GM18861 (cell line): ENCODE measurements around the gene LRRC3C.
"Not testable (repeated sequence)": the region's sequence is repeated elsewhere in the genome, so short reads cannot be mapped to it uniquely, and the experiment has no call there.

Experiments used
- ATAC-seq: cut with Tn5 transposase; IDR thresholded peaks from one replicate; pipeline ENCODE4 v1.9.1; 2021; ENCODE audit not compliant: unreplicated experiment

Gene LRRC3C, protein sequence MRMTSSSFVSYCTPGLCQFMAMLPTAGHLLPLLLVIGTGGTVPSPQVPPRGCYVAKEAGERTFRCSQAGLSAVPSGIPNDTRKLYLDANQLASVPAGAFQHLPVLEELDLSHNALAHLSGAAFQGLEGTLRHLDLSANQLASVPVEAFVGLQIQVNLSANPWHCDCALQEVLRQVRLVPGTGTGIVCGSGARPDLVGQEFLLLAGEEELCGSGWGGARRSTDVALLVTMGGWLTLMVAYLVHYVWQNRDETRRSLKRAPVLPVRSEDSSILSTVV

DNA sequence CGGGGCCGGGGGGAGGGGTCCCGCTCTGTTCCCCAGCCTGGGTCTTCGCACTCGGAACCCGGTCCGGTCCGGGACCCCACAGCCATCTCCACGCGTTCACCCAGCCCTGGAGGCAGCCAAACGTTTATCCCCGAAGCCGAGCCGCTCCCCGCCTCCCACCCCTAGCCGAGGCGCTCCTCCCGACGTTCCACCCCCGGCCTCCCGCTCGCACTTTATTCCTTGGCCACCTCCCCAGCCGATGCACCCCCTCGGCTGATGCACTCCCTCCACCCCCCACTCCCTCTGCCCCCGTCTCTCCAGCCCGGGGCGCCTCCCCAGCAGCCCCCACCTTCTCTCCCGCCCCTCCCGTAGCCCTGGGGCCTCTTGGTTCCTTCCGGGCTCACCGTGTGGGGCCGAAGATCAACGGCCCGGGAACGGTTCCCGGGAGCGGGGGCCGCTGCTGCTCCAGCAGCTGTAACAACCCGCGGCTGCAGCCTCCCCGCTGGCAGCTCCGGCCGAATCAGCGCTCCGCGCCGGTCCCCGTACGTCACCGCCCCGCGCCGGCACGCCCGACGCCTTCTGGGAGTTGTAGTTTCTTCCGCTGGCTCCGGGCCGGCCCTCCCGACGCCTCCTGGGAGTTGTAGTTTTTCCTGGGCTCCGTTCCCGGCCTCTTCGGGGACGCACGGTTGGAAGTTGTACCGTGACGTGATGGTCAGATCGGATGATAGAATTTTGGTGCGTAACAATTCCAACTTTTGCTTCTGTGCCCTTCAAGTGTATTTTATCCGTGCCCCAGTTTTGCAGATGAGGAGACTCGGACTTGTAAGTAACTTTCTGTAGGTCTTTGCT, at the start of gene LRRC3C, which contains the start of gene ORMDL3:
LRRC3C (plus strand) TSS at position 632 of the 828 bp plus-strand sequence. CDS start 13,792 bp downstream, outside the sequence.
ORMDL3 (minus strand) TSS at position 501 of the 828 bp plus-strand sequence. CDS start 3,398 bp downstream, outside the sequence.
- peak; percentile 70 for ATAC-seq

DNA sequence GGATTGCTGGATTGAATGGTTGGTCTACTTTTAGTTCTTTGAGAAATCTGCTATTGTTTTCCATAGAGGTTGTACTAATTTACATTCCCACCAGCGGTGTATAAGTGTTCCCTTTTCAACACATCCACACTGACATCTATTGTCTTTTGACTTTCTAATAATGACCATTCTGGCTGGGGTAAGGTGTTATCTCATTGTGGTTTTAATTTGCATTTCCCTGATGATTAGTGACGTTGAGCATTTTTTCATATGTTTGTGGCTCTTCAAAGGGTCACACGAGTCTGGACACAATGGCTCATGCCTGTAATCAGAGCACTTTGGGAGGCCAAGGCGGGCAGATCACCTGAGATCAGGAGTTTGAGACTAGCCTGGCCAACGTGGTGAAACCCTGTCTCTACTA, 41.4 kb upstream of the LRRC3C start:
- ATAC-seq, result not testable (repeated sequence)

DNA sequence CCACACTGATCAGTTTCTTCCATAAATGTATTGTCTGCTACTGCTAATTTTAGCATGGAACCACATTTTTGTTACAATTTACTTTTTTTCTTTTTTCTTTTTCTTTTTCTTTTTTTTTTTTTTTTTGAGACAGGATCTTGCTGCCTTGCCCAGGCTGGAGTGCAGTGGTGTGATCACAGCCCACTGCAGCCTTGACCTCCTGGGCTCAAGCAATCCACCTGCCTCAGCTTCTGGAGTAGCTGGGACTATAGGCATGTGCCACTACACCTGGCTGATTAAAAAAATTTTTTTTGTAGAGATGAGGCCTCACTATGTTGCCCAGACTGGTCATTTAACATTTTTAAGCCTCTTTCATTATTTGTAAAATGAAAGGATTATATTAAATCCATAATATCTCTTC, 40.5 kb upstream of the LRRC3C start:
- no peak for ATAC-seq

DNA sequence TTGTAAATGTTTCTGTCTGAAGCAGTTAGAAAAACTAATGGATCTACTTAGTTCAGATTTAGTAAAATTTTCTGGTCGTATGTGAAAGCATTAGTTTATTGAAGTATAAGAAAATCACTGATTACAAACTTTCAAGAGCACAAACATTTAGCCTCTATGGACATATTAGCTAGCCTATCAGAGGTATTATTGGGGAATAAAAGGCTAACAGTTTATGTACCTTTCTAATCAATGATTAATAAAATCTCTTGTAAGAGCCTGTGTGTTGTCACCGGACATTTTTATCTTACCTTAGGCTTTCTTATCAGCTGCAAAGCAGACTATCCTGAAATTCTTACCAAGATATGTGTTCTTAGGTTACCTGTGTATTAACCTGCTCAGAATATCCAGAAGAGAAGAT, 38.3 kb upstream of the LRRC3C start:
- ATAC-seq, result no peak

DNA sequence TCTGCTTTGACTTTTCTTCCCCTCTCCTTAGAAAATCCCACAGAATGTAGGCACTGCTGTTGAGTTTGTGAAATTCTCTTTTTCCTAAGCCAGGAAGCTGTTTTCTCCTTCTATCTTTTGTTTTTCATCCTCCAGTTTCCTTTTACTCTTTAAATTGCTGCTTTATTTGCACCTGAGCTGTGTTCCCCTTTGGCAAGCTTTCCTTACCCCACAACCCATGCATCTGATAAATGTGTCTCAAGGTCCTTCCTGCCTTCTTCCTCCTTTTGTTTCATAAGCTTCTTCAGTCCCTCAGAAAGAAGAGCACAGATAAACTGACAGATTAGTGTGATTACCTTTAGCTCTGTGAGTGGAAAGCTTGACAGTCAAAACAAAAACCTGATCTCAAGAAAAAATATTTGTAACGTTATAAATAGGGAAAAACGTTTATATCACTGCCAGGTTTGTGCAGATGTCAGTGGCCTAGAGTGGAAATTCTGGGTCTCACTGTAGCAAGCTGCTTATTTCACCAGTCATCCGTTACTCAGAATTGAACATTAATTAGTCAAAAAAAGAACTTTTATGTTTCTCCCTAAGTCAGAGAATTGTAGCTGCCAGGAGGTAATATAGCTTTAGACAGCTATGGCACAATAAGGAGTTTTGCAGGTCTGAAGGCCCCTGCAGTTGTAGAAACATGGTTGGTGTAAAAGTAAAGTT, 32.7 kb upstream of the LRRC3C start:
- ATAC-seq, result no peak

DNA sequence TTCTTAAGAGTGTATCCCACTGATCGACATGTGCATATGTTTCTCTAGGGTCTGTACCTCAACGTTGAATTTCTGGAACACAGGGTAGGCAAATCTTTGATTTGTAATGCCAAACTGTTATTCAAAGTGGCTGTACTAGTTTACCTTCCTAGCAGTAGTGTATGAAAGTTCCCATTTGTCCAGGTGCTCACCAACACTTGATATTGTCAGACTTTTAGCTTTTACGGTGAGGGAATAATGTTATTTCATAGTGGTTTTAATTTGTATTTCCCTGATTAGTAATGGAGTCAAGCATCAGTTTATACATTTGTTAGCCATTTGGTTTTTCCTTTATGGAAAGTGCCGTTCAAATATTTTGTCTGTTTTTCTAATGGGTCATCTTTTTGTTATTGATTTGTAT, 29.4 kb upstream of the LRRC3C start:
- ATAC-seq, result no peak

DNA sequence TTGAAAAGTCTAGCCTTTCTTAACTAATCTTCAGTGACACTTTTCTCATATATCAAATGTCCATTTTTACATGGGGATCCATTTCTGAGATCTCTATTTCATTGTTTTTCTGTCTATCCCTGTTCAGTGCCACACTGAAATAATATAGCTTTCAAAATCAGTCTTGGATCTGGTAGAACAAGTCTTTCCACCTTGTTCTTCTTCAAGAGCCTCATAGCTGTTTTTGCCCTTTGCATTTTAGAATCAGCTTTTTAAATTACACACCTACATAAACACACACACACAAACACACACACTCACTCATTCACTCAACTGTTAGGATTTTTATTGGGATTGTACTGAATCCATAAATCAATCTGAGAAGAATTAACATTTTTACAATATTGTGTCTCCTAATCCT, 28.3 kb upstream of the LRRC3C start:
- no peak for ATAC-seq

DNA sequence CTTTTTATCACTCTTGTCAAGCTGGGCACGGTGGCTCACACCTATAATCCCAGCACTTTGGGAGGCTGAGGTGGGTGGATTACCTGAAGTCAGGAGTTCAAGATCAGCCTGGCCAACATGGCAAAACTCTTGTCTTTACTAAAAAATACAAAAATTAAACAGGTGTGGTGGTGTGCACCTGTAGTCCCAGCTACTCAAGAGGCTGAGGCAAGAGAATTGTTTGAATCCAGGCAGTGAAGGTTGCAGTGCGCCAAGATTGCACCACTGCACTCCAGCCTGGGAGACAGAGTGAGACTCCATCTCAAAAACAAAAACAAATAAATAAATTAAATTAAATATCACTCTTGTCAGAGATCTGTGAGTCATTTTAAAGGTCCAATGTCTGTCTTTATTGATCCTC, 25.5 kb upstream of the LRRC3C start:
- ATAC-seq, result not testable (repeated sequence)

DNA sequence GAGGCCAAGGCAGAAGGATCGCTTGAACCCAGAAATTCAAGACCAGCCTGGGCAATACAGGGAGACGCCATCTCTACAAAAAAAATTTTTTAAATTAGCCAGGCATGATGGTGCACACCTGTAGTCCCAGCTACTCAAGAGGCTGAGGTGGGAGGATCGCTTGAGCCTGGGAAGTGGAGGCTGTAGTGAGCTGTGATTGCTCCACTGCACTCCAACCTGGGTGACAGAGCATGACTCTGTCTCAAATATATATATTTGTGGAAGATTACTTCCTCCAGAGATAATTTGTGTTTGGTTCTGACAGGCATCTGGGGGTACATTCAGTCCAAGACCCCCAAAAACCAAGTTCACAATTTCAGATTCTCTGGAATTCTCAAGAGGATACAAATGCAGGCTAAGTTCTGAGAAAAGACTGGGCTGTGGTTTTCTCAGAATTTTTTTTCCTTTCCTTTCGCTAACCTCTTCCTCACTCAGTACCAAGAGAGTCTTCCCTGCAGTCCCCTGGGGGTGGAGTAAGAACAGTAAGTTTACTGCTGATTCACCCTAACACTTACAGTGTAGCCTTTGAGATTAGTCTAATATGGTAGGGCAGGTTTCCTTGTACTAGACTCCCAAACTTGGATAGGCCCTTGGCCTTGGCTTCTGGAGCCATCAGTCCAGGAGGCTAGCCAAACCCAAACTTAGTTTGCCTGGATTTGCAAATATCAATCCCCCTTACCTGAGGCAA, 24.2 kb upstream of the LRRC3C start:
- ATAC-seq, result no peak

DNA sequence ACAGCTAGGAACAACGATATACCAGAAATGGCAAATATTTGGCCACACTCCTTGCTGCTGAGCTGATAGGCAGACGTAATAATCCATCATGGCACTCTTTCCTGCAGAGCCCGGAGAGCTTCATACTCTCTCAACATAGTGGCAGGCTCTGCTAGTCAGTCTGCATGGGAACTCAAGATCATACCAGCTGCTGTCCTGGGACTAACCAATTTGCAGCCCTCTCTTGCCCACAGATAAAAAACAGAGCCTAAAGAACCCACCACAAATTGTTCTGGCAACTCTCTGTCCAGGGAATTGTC, 22.6 kb upstream of the LRRC3C start:
- no peak for ATAC-seq

DNA sequence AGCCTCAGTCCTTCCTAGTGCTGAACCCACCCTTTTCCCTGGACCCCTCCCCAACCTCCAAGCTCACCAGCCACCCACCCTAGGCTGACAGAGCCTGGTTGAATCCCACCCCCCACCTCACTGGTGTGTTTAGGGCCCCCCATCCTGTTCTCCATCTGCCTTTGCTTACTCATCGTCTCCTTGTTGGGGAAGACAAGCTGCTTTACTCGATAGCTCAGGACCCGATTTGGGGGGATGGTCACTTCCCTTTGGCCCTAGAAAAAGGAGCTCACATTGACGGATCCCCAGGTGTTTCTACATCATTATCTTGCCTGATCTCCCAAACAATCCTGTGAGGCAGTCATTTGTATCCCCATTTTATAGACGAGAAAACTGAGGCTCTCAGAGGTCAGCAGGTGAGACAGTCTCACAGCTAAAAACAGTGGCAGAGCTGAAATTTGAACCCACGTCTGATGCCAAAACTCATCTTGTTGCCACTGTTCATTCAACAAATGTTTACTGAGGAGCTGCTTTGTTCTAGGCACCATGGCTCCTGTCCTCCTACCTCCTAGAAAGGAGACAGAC, 18.7 kb upstream of the LRRC3C start:
- ATAC-seq, result no peak

DNA sequence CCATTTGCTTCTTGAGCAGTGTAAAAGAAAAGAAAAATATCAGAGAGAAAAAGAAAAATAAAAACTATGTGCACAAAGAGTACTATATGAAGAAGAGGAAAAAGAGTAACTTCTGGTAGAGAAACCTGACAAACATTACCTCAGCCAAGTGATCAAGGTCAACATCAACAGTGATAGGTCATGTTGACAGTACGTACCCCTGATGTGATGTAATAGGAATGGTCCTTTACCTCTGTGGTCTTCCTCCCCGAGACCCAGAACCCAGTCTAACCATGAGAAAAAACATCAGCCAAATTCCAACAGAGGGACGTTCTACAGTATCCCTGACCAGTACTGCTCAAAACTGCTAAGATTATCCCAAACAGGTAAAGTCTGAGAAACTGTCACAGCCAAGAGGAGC, 13.5 kb upstream of the LRRC3C start:
- ATAC-seq, result no peak

DNA sequence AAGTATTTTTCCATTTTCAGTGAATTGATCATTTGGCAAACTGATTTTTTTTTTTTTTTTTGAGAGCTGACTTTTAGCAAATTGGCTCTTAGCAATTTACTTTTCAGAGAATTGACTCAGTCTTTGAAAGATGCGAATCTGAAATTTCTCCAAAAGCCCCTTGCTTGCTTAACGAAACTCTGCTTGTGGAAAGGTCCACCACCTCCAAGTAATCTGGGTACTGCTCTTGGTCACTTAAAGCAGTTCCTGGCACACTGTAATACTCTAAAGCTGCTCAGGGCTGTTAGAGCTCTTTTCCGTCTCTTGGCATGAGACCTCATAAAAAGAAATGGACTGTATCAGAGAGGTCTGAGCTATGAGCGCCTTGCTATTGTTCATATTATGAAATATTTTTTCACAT, 12.0 kb upstream of the LRRC3C start:
- no peak for ATAC-seq

DNA sequence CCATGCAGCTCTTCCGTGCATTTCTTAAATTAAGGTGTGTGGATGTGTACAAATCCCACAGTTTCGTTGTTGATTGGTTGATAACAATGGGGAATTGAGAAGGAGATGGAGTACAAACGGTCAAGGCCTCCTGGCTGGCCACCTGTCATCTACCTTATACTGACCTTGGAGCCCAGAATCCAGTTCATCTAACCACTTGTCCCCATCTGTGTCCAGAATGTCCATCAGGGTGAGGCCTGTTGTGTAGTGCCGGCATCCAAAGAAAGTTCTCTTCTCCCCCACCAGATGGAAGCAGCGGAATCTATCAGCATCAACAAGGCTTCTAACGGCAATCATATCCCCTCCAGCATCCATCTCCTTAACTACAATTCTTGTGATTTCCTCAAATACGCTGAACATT, 10.6 kb upstream of the LRRC3C start:
- ATAC-seq, result no peak

DNA sequence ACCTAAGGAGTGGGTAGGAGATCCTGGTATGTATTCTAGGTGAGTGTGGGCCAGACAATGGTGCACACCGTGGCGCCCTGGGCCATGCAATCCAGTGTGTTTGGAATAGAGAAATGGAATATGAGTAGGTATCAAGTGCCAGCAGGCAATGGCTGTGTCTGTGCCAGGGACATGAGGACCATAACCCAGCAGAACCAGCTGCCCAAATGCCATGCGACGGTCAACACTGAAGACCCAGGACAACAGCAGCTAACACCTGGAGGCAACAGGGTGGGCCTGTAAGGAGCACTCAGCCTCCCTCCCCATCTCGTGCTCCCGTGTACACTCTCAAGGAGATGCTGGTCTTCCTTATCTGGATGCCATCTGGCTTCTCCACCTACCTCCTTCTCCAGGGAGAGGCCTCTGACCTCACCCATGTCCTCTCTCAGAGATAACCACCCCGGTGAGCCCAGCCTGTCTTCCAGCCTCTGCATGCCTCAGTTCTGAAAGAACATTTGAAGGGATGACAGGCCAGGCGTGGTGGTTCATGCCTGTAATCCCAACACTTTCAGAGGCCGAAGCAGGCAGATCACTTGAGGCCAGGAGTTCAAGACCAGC, 8.3 kb upstream of the LRRC3C start:
- no peak for ATAC-seq

DNA sequence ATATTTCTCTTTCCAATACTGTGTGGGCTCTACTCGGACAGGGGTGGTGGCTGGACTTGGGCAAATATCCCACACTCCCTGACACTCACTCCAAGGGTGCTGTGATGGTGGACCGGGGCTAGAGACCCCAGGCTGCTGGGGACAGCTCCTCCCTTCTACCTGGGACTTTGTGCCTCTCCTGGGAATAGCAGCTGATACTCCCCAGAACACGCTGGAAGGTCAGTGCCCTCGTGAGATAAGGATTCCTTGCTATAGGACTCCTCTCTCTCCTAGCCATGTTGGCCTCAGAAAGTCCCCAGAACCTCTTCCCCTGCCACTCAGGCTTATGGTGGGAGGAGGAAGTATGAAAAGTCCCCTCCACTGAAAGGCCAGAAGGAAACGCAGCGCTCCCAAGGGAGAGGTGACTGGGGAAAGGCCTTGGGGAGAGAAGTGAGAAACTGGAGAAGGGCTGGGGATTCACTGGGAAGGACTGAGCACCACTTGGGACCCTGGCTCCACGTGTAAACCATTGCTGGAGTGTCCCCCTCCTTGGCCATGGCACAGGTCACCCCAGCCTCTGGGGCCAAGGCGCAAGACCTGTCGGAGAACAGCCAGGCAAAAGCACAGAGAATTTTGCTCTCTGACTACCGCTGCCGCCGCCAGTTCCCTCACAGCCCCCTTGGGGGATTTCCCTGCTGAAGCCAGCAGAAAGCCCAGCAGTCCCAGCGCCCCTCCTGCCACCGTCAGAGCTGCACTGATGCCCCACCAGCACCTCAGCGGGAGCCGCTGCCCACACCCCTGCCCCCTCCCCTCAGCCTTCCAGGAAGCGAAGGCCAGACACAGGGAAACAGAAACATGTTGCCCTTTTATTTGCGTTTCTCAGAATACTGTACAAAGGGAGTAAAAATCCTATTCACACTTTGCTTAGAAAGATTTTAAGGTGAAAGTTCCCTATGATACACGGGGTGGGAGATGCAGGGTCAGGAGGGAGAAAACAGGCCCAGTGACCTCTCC, 7.0 kb upstream of the LRRC3C start:
- ATAC-seq, result no peak

DNA sequence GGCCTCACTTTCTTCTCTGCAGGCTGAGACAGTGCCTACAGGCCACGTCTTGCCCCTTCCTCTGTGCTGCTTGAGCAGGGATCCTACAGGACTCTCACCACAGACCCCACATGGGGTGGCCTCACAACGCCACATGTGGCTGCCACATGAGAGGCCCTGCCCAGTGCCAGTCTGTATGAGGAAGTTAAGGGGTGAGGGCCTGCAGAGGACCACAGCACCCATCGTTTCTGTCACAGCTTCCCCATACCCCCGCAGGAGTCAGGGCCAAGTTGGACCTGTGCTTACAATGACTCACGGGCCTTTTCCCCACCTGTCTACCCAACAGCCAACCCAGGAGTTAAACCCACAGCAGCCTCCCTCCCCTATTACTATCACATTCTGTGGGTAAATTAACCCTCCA, 6.2 kb upstream of the LRRC3C start:
- no peak for ATAC-seq

DNA sequence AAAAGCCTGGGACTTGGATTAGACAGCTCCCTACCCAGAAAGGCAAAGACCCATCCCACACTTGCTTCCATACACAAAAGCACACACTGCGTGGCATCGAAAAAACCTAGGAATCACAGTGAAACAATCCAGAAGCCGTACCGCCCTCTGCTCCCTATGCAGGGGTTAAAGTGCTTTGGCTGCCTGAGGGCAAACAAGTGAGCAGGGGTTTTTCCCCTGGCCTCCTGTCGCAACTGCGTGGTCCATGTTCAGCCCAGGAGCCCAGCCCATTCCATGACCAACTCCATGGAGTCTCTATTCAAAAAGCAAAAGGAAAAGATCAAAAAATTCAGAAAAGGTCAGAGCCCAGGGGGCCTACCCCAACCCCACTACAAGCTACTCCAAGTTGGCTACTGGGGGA, 5.5 kb upstream of the LRRC3C start:
- ATAC-seq, result no peak

DNA sequence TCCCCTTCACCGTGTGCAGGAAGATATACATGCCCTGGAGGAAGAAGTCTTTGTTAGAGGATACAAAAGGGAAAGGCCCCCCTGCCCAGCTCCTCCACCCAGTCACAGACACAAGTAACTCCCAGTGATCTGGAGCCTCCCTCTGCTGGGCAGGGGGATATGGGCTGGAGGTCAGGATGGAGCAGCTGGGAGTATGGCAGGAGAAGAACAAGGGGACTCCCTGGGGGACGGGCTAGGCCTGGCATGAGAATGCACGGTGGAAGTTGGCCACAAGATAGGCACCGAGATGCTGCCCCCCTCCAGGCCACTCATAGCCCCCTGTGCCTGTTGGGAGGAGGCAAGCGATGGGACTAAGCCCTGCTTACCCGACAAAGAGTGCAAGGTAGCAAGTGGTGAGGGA, 4.3 kb upstream of the LRRC3C start:
- ATAC-seq, result no peak
